NCI-H226 (cell line): ENCODE results near the gene UMPS.
"Not testable (repeated sequence)": the region's sequence is repeated elsewhere in the genome, so short reads cannot be mapped to it uniquely, and the experiment has no call there.

Experiments
- DNase-seq: peaks from one replicate; pipeline ENCODE4 v3.0.0-alpha.2; 2015

UMPS gene

GRCh38 chr3:124781476-124782376 lies 51.5 kb downstream of the UMPS start:
- no peak for DNase-seq

GRCh38 chr3:124782377-124782712 lies 52.1 kb downstream of the UMPS start:
- DNase-seq, result not testable (repeated sequence)

GRCh38 chr3:124783696-124784095 lies 53.4 kb downstream of the UMPS start:
- DNase-seq, result no peak

GRCh38 chr3:124784686-124785382 lies 54.6 kb downstream of the UMPS start:
- no peak for DNase-seq

GRCh38 chr3:124785973-124786372 lies 55.7 kb downstream of the UMPS start:
- no peak for DNase-seq

- no peak for DNase-seq
Observed at GRCh38 chr3:124786511-124787241, 56.4 kb downstream of the UMPS start.

GRCh38 chr3:124787476-124788195 lies 57.4 kb downstream of the UMPS start:
- no peak for DNase-seq

- no peak for DNase-seq
Observed at GRCh38 chr3:124788254-124788745, 58.0 kb downstream of the UMPS start.

GRCh38 chr3:124789103-124789502 lies 58.9 kb downstream of the UMPS start:
- not testable (repeated sequence) for DNase-seq

- no peak for DNase-seq
Observed at GRCh38 chr3:124791142-124791541, 60.9 kb downstream of the UMPS start.

GRCh38 chr3:124791639-124792151 lies 61.4 kb downstream of the UMPS start:
- DNase-seq, result no peak

GRCh38 chr3:124792341-124793040 lies 62.2 kb downstream of the UMPS start:
- no peak for DNase-seq

GRCh38 chr3:124793054-124793739 lies 62.9 kb downstream of the UMPS start:
- DNase-seq, result no peak

- no peak for DNase-seq
Observed at GRCh38 chr3:124796477-124796876, 66.2 kb downstream of the UMPS start.

- no peak for DNase-seq
Observed at GRCh38 chr3:124797426-124797945, 67.2 kb downstream of the UMPS start.
